Ishikawa (cell line): ENCODE data around the gene NSMF.

Experiments used
- CEBPB ChIP-seq: IDR thresholded peaks from 2 replicates; pipeline ENCODE4 v1.6.1; 2012
- CREB1 ChIP-seq: IDR thresholded peaks from 2 replicates; pipeline ENCODE4 v1.6.1; 2012; ENCODE audit warnings: low read depth
- EGR1 ChIP-seq: IDR thresholded peaks from 2 replicates; pipeline ENCODE4 v1.6.1; 2012
- EP300 ChIP-seq: IDR thresholded peaks from 2 replicates; pipeline ENCODE4 v1.6.1; 2012; ENCODE audit warnings: borderline replicate concordance
- FOXM1 ChIP-seq: IDR thresholded peaks from 2 replicates; pipeline ENCODE4 v1.6.1; 2012; ENCODE audit warnings: low read depth, borderline replicate concordance
- MAX ChIP-seq: IDR thresholded peaks from 2 replicates; pipeline ENCODE4 v1.6.1; 2012
- NFIC ChIP-seq: IDR thresholded peaks from 2 replicates; pipeline ENCODE4 v1.6.1; 2012
- RAD21 ChIP-seq: IDR thresholded peaks from 2 replicates; pipeline ENCODE4 v1.6.1; 2012; ENCODE audit warnings: low read depth
- REST ChIP-seq: IDR thresholded peaks from 2 replicates; pipeline ENCODE4 v1.6.1; 2012; ENCODE audit warnings: low read depth, mild to moderate bottlenecking
- TAF1 ChIP-seq: IDR thresholded peaks from 2 replicates; pipeline ENCODE4 v1.6.1; 2012; ENCODE audit warnings: low read depth, mild to moderate bottlenecking
- TCF12 ChIP-seq: IDR thresholded peaks from 2 replicates; pipeline ENCODE4 v1.6.1; 2012; ENCODE audit warnings: low read depth
- TEAD4 ChIP-seq: IDR thresholded peaks from 2 replicates; pipeline ENCODE4 v1.6.1; 2012
- USF1 ChIP-seq: IDR thresholded peaks from 2 replicates; pipeline ENCODE4 v1.6.1; 2012
- YY1 ChIP-seq: IDR thresholded peaks from 2 replicates; pipeline ENCODE4 v1.6.1; 2012; ENCODE audit warnings: low read depth
- ZBTB7A ChIP-seq: IDR thresholded peaks from 2 replicates; pipeline ENCODE4 v1.6.1; 2012; ENCODE audit warnings: low read depth

Gene NSMF

GRCh38 chr9:137484551-137485315 is 25.6 kb upstream of the NSMF start:
- TF ChIP-seq REST (no peak), TCF12 (no peak), TAF1 (no peak), YY1 (no peak), EP300 (no peak), NFIC (no peak), ZBTB7A (no peak), USF1 (no peak), CEBPB (no peak), MAX (no peak), CREB1 (no peak), RAD21 (no peak), TEAD4 (no peak), FOXM1 (no peak), EGR1 (no peak)

GRCh38 chr9:137482094-137482781 is 23.1 kb upstream of the NSMF start:
- TF ChIP-seq FOXM1, result no peak
- TF ChIP-seq REST, result no peak
- TF ChIP-seq TAF1, result no peak
- TF ChIP-seq RAD21, result no peak
- no peak for TF ChIP-seq YY1
- no peak for TF ChIP-seq TCF12
- TF ChIP-seq CEBPB, result no peak
- no peak for TF ChIP-seq MAX
- no peak for TF ChIP-seq ZBTB7A
- TF ChIP-seq CREB1, result no peak
- TF ChIP-seq USF1, result no peak
- no peak for TF ChIP-seq EP300
- TF ChIP-seq NFIC, result no peak
- TF ChIP-seq TEAD4, result no peak
- TF ChIP-seq EGR1, result no peak

- no peak for TF ChIP-seq USF1
- no peak for TF ChIP-seq ZBTB7A
- no peak for TF ChIP-seq TEAD4
- no peak for TF ChIP-seq MAX
- no peak for TF ChIP-seq CEBPB
- TF ChIP-seq REST, result no peak
- TF ChIP-seq CREB1, result no peak
- no peak for TF ChIP-seq NFIC
- TF ChIP-seq FOXM1, result no peak
- no peak for TF ChIP-seq YY1
- no peak for TF ChIP-seq EP300
Observed at GRCh38 chr9:137480686-137481683, 21.9 kb upstream of the NSMF start.
